HepG2 (cell line): ENCODE measurements around the gene ADAMTS16. TPM values are rescaled to one million over a fixed set of nuclear protein-coding genes. Genes with fewer than 3 reads are reported as not detected.

ENCODE experiments used
- ATF4 ChIP-seq, 2 experiments: fragments of 450-650 bp in 1 of 2; sonication (generic) in 1 of 2; formaldehyde crosslinking; IDR thresholded peaks; 2 replicates each; pipeline versions ENCODE4 v1.5.0 to v1.8.0; 2020 to 2022; ENCODE audit warnings: mild to moderate bottlenecking in 1 of 2, missing genetic modification reagents in 1 of 2
- GTF2F1 ChIP-seq: fragments of 150-350 bp; IDR thresholded peaks from 2 replicates; pipeline ENCODE4 v1.6.1; 2014; ENCODE audit warnings: low read length
- HINFP ChIP-seq: sonication (generic); formaldehyde crosslinking; IDR thresholded peaks from 2 replicates; pipeline ENCODE4 v1.4.0; 2020; ENCODE audit warnings: low read depth, mild to moderate bottlenecking, missing genetic modification reagents
- KAT8 ChIP-seq: IDR thresholded peaks from 2 replicates; pipeline ENCODE4 v1.6.1; 2016; ENCODE audit warnings: missing genetic modification reagents, missing compliant biosample characterization
- MAFF ChIP-seq: IDR thresholded peaks from 2 replicates; pipeline ENCODE4 v1.6.1; 2011; ENCODE audit warnings: low read depth, low read length, improper control_type of control experiment
- MTA1 ChIP-seq: sonication (generic); formaldehyde crosslinking; IDR thresholded peaks from 2 replicates; pipeline ENCODE4 v1.4.0; 2020; ENCODE audit warnings: missing genetic modification reagents, mild to moderate bottlenecking, borderline replicate concordance
- NFIB ChIP-seq: sonication (generic); formaldehyde crosslinking; IDR thresholded peaks from 2 replicates; pipeline ENCODE4 v1.9.0; 2021; ENCODE audit warnings: missing genetic modification reagents, mild to moderate bottlenecking, borderline replicate concordance
- THRA ChIP-seq: sonication (generic); formaldehyde crosslinking; IDR thresholded peaks from 2 replicates; pipeline ENCODE4 v1.4.0; 2020; ENCODE audit warnings: missing genetic modification reagents, borderline replicate concordance
- ZFAT ChIP-seq: sonication (generic); formaldehyde crosslinking; conservative IDR thresholded peaks from 2 replicates; pipeline ENCODE4 v1.8.1; 2023; ENCODE audit warnings: missing genetic modification reagents, inconsistent platforms
- ZFP82 ChIP-seq: sonication (generic); formaldehyde crosslinking; IDR thresholded peaks from 2 replicates; pipeline ENCODE4 v1.5.1; 2020; ENCODE audit warnings: mild to moderate bottlenecking, missing genetic modification reagents, borderline replicate concordance
- ZKSCAN8 ChIP-seq: IDR thresholded peaks from 2 replicates; pipeline ENCODE4 v1.6.1; 2016; ENCODE audit warnings: borderline replicate concordance, missing genetic modification reagents, missing compliant biosample characterization
- ZNF17 ChIP-seq: sonication (generic); formaldehyde crosslinking; IDR thresholded peaks from 2 replicates; pipeline ENCODE4 v1.5.0; 2020; ENCODE audit warnings: mild to moderate bottlenecking, missing genetic modification reagents
- ZNF260 ChIP-seq: sonication (generic); formaldehyde crosslinking; IDR thresholded peaks from 2 replicates; pipeline ENCODE4 v1.4.0; 2020; ENCODE audit warnings: missing genetic modification reagents, low read depth, mild to moderate bottlenecking, borderline replicate concordance
- ZNF318 ChIP-seq: sonication (generic); formaldehyde crosslinking; IDR thresholded peaks from 2 replicates; pipeline ENCODE4 v1.4.0; 2020; ENCODE audit warnings: mild to moderate bottlenecking, missing genetic modification reagents
- ZNF747 ChIP-seq: sonication (generic); formaldehyde crosslinking; IDR thresholded peaks from 2 replicates; pipeline ENCODE4 v1.8.1; 2023; ENCODE audit warnings: missing genetic modification reagents, mild to moderate bottlenecking, borderline replicate concordance
- ZNF891 ChIP-seq: sonication (generic); formaldehyde crosslinking; IDR thresholded peaks from 2 replicates; pipeline ENCODE4 v1.5.0; 2020; ENCODE audit warnings: mild to moderate bottlenecking, missing genetic modification reagents
- polyA plus RNA-seq, 8 experiments: library from polyadenylated mRNA; depleted of rRNA in 3 of 8; stranded (reverse) in 7 of 8; unstranded in 1 of 8; fragments of >200 nt; fragmentation: Illumina TruSeq in 4 of 8; extraction: Trizol in 4 of 8; gene quantifications; 2 replicates each; pipeline versions ENCODE4 v1.2.1 to v1.2.3, GENCODE V29; 2011 to 2016; ENCODE audit warnings: low read depth in 4 of 8, missing spikeins in 1 of 8, mixed read lengths in 1 of 8; ENCODE audit not compliant: insufficient read depth in 1 of 8
- total RNA-seq, 5 experiments: library from RNA; depleted of rRNA; stranded (reverse); fragments of >200 nt; fragmentation: Illumina TruSeq; extraction: Trizol; gene quantifications; 2 replicates each; pipeline ENCODE4 v1.2.3, GENCODE V29; 2016; ENCODE audit warnings: low read depth in 1 of 5

The ADAMTS16 gene
- total and polyA plus RNA-seq, 2 of the 13 experiments (the other 11 are each of a cell fraction or from before 2014, with no cell fraction given), result 0.02 to 0.03 TPM

- TF ChIP-seq ZNF318 (CRISPR knock-in tag), result no peak
- TF ChIP-seq ZFP82 (CRISPR knock-in tag), result no peak
- no peak for TF ChIP-seq NFIB (CRISPR knock-in tag)
- peak; percentile 46 for TF ChIP-seq MAFF
- peak; percentile 82; the same call in 1 of the 2 replicates for TF ChIP-seq ZKSCAN8 (CRISPR knock-in tag)
- TF ChIP-seq ZNF747 (CRISPR knock-in tag), result no peak
- TF ChIP-seq HINFP, result no peak
- no peak for TF ChIP-seq ZFAT (CRISPR knock-in tag)
- peak; percentile 55; the same call in 1 of the 2 replicates for TF ChIP-seq KAT8
- TF ChIP-seq ZNF260 (CRISPR knock-in tag), result no peak
- no peak for TF ChIP-seq MTA1 (CRISPR knock-in tag)
- TF ChIP-seq ATF4 (CRISPR knock-in tag; IDR thresholded peaks at IDR 0.05), result peak in 1 of 2 experiments; percentile 73; a peak in 2 of 4 replicates
- TF ChIP-seq ZNF17 (CRISPR knock-in tag), result no peak
- peak; percentile 44; the same call in 1 of the 2 replicates for TF ChIP-seq THRA
- TF ChIP-seq ZNF891 (CRISPR knock-in tag), result no peak
- TF ChIP-seq GTF2F1, result no peak
Measured at GRCh38 chr5:5135957-5136676, 4.0 kb upstream of the ADAMTS16 start (continued).
